Measurements from ENCODE around the gene SLC35A3.
"Not testable (repeated sequence)": the region's sequence is repeated elsewhere in the genome, so short reads cannot be mapped to it uniquely, and the experiment has no call there.

Gene SLC35A3

GRCh38 chr1:100036718-100037655 lies 67.2 kb downstream of the SLC35A3 start:
- no peak for DNase-seq

- DNase-seq, result no peak
These were observed 67.8 kb downstream of the SLC35A3 start for GRCh38 chr1:100037656-100037926.

- peak; percentile 17 for DNase-seq
These were observed 68.3 kb downstream of the SLC35A3 start for GRCh38 chr1:100037927-100038659.

GRCh38 chr1:100038660-100039287 lies 69.0 kb downstream of the SLC35A3 start:
- DNase-seq, result no peak

- DNase-seq, result no peak
These were observed 69.8 kb downstream of the SLC35A3 start for GRCh38 chr1:100039591-100039990.

- no peak for DNase-seq
These were observed 75.4 kb downstream of the SLC35A3 start for GRCh38 chr1:100045206-100045605.

- DNase-seq, result not testable (repeated sequence)
These were observed 77.5 kb downstream of the SLC35A3 start for GRCh38 chr1:100047235-100047708.

GRCh38 chr1:100050139-100050538 lies 80.3 kb downstream of the SLC35A3 start:
- DNase-seq, result no peak

GRCh38 chr1:100051401-100051800 lies 81.6 kb downstream of the SLC35A3 start:
- DNase-seq, result no peak

- DNase-seq, result no peak
These were observed 82.1 kb downstream of the SLC35A3 start for GRCh38 chr1:100051893-100052292.

GRCh38 chr1:100053119-100053518 lies 83.3 kb downstream of the SLC35A3 start:
- DNase-seq, result no peak

- DNase-seq, result no peak
These were observed 83.9 kb downstream of the SLC35A3 start for GRCh38 chr1:100053727-100054126.

- DNase-seq, result no peak
These were observed 91.9 kb downstream of the SLC35A3 start for GRCh38 chr1:100061681-100062080.

- DNase-seq, result no peak
These were observed 95.6 kb downstream of the SLC35A3 start for GRCh38 chr1:100065183-100065968.

- DNase-seq, result no peak
These were observed 96.1 kb downstream of the SLC35A3 start for GRCh38 chr1:100065969-100066227.

GRCh38 chr1:100070201-100070939 lies 100.6 kb downstream of the SLC35A3 start:
- no peak for DNase-seq

- no peak for DNase-seq
These were observed 103.7 kb downstream of the SLC35A3 start for GRCh38 chr1:100073531-100073930.

GRCh38 chr1:100074604-100075395 lies 105.0 kb downstream of the SLC35A3 start:
- no peak for DNase-seq

- no peak for DNase-seq
These were observed 106.0 kb downstream of the SLC35A3 start for GRCh38 chr1:100075773-100076172.

GRCh38 chr1:100076319-100076718 lies 106.5 kb downstream of the SLC35A3 start:
- no peak for DNase-seq

- DNase-seq, result no peak
These were observed 106.9 kb downstream of the SLC35A3 start for GRCh38 chr1:100076744-100077143.

Data from NCI-H524 treated with DMSO at 0.1 percent for 48 hours (cell line).